ENCODE data around the gene PLA2G12A. TPM values are rescaled to one million over a fixed set of nuclear protein-coding genes. Genes with fewer than 3 reads are reported as not detected.
"Not testable (repeated sequence)": the region's sequence is repeated elsewhere in the genome, so short reads cannot be mapped to it uniquely, and the experiment has no call there.

Gene PLA2G12A
- total and polyA plus RNA-seq, 2 donors from 2014 or later, result 42.0 to 54.0 TPM

- peaks cover 0 to 2% (median 0%) of the 10 kb centered on the region in 3 donors for H3K36me3 ChIP-seq (ENCODE audit: control insufficient read depth in 2 of 3, insufficient read depth in 3 of 3, low read length in 3 of 3)
- no peak for FAIRE-seq
- no peak for DNase-seq
- H3K27ac ChIP-seq (ENCODE audit: low read depth in 2 of 2, low read length in 2 of 2), result no peak overlapping the region
- intact Hi-C loops (cut with DNase I), result no loop called here
- no peaks in the 10 kb centered on the region for H3K27me3 ChIP-seq (ENCODE audit: control insufficient read depth, insufficient read depth, low read length)
- H3K9ac ChIP-seq (ENCODE audit: low read length in 3 of 3), result no peak overlapping the region
- no peaks in the 10 kb centered on the region for H3K9me3 ChIP-seq (ENCODE audit: control insufficient read depth in 2 of 3, insufficient read depth in 1 of 3, low read length in 3 of 3)
- H3K4me3 ChIP-seq (ENCODE audit: low read length in 3 of 3), result no peak overlapping the region
- H3K4me1 ChIP-seq (ENCODE audit: control insufficient read depth in 2 of 3, insufficient read depth in 2 of 3, low read depth in 1 of 3, low read length in 3 of 3), result no peaks in the 10 kb centered on the region
- no peak for TF ChIP-seq CTCF (IDR thresholded peaks at IDR 0.05; ENCODE audit: borderline replicate concordance, extremely low read depth, insufficient read depth)
These were observed 47.0 kb downstream of the PLA2G12A start for GRCh38 chr4:109682875-109683274.

GRCh38 chr4:109678925-109679324, 50.9 kb downstream of the PLA2G12A start:
- H3K4me3 ChIP-seq (ENCODE audit: low read length in 3 of 3); H3K9me3 ChIP-seq (ENCODE audit: control insufficient read depth in 2 of 3, insufficient read depth in 1 of 3, low read length in 3 of 3); H3K9ac ChIP-seq (ENCODE audit: low read length in 3 of 3); H3K27ac ChIP-seq (ENCODE audit: low read depth in 2 of 2, low read length in 2 of 2); H3K27me3 ChIP-seq (ENCODE audit: control insufficient read depth, insufficient read depth, low read length); intact Hi-C loops (cut with DNase I); H3K36me3 ChIP-seq (ENCODE audit: control insufficient read depth in 2 of 3, insufficient read depth in 3 of 3, low read length in 3 of 3); H3K4me1 ChIP-seq (ENCODE audit: control insufficient read depth in 2 of 3, insufficient read depth in 2 of 3, low read depth in 1 of 3, low read length in 3 of 3); DNase-seq; FAIRE-seq: not testable (repeated sequence)

- FAIRE-seq; H3K9ac ChIP-seq (ENCODE audit: low read length in 3 of 3); H3K27ac ChIP-seq (ENCODE audit: low read depth in 2 of 2, low read length in 2 of 2); H3K9me3 ChIP-seq (ENCODE audit: control insufficient read depth in 2 of 3, insufficient read depth in 1 of 3, low read length in 3 of 3); intact Hi-C loops (cut with DNase I); H3K36me3 ChIP-seq (ENCODE audit: control insufficient read depth in 2 of 3, insufficient read depth in 3 of 3, low read length in 3 of 3); H3K4me1 ChIP-seq (ENCODE audit: control insufficient read depth in 2 of 3, insufficient read depth in 2 of 3, low read depth in 1 of 3, low read length in 3 of 3); H3K27me3 ChIP-seq (ENCODE audit: control insufficient read depth, insufficient read depth, low read length); H3K4me3 ChIP-seq (ENCODE audit: low read length in 3 of 3): not testable (repeated sequence)
- peak in 1 of 5 donors; percentile 76 for DNase-seq
These were observed 51.4 kb downstream of the PLA2G12A start for GRCh38 chr4:109678472-109678871.

GRCh38 chr4:109676886-109677285, 53.0 kb downstream of the PLA2G12A start:
- FAIRE-seq, result no peak

More at GRCh38 chr4:109676886-109677285, 53.0 kb downstream of the PLA2G12A start:
- Histone ChIP-seq H3K4me1 (ENCODE audit: control insufficient read depth in 2 of 3, insufficient read depth in 2 of 3, low read depth in 1 of 3, low read length in 3 of 3) (no peaks in the 10 kb centered on the region), H3K4me3 (ENCODE audit: low read length in 3 of 3) (no peak overlapping the region), H3K9me3 (ENCODE audit: control insufficient read depth in 2 of 3, insufficient read depth in 1 of 3, low read length in 3 of 3) (no peaks in the 10 kb centered on the region), H3K36me3 (ENCODE audit: control insufficient read depth in 2 of 3, insufficient read depth in 3 of 3, low read length in 3 of 3) (no peaks in the 10 kb centered on the region), H3K9ac (ENCODE audit: low read length in 3 of 3) (no peak overlapping the region), H3K27ac (ENCODE audit: low read depth in 2 of 2, low read length in 2 of 2) (no peak overlapping the region), H3K27me3 (ENCODE audit: control insufficient read depth, insufficient read depth, low read length) (no peaks in the 10 kb centered on the region)
- intact Hi-C loops (cut with DNase I), result no loop called here
- TF ChIP-seq CTCF (IDR thresholded peaks at IDR 0.05; ENCODE audit: borderline replicate concordance, extremely low read depth, insufficient read depth), result no peak
- no peak for DNase-seq

Measured in kidney (tissue), 14 donors.